ENCODE results near the gene RFX6. TPM values are rescaled to one million over a fixed set of nuclear protein-coding genes. Genes with fewer than 3 reads are reported as not detected.

RFX6 gene
- total and polyA plus RNA-seq, 2 experiments from 2014 or later = 3.7 to 6.8 TPM

- Histone ChIP-seq H3K79me2 (no peaks in the 10 kb centered on the region), H3K4me3 (no peak overlapping the region), H2AFZ (no peak overlapping the region), H4K20me1 (ENCODE audit: insufficient read depth, poor library complexity, severe bottlenecking) (no peaks in the 10 kb centered on the region), H3K27me3 (no peaks in the 10 kb centered on the region), H3K9me3 (ENCODE audit: low read depth) (no peaks in the 10 kb centered on the region), H3K9me2 (replicated peaks; ENCODE audit: insufficient read depth) (no peaks in the 10 kb centered on the region), H3K36me3 (replicated peaks; ENCODE audit: insufficient read depth, low read depth) (no peaks in the 10 kb centered on the region), H3K4me2 (no peak overlapping the region), H3K27ac (no peak overlapping the region), H3K4me1 (ENCODE audit: insufficient read depth) (no peaks in the 10 kb centered on the region)
- peak; percentile 82 for DNase-seq (ENCODE audit: low spot score)
- no peak for TF ChIP-seq EZH2phosphoT487 (IDR thresholded peaks at IDR 0.05; ENCODE audit: low read depth, severe bottlenecking, unreplicated experiment)
- peak; percentile 80 for TF ChIP-seq CTCF (IDR thresholded peaks at IDR 0.05; ENCODE audit: poor library complexity)
- no peak for TF ChIP-seq EZH2 (IDR thresholded peaks at IDR 0.05; ENCODE audit: borderline replicate concordance)
- 33% methylated on average over 5 of the region's 5 CpGs for WGBS (ENCODE audit: low lambda C conversion rate, missing lambda C conversion rate)
These were observed 92.3 kb downstream of the RFX6 start for GRCh38 chr6:116969211-116969863.

- H3K4me1 ChIP-seq (ENCODE audit: insufficient read depth) = no peaks in the 10 kb centered on the region
- DNase-seq (ENCODE audit: low spot score) = peak; percentile 61
These were observed 94.9 kb downstream of the RFX6 start for GRCh38 chr6:116971959-116972358.

GRCh38 chr6:116973976-116974375 lies 96.9 kb downstream of the RFX6 start:
- no peaks in the 10 kb centered on the region for H3K4me1 ChIP-seq (ENCODE audit: insufficient read depth)
- H3K27me3 ChIP-seq = no peaks in the 10 kb centered on the region
- H3K9me2 ChIP-seq (replicated peaks; ENCODE audit: insufficient read depth) = no peaks in the 10 kb centered on the region
- no peaks in the 10 kb centered on the region for H4K20me1 ChIP-seq (ENCODE audit: insufficient read depth, poor library complexity, severe bottlenecking)
- H3K79me2 ChIP-seq = no peaks in the 10 kb centered on the region
- no peaks in the 10 kb centered on the region for H3K9me3 ChIP-seq (ENCODE audit: low read depth)
- H3K4me2 ChIP-seq = no peak overlapping the region
- 82% methylated on average over 5 of the region's 5 CpGs for WGBS (ENCODE audit: low lambda C conversion rate, missing lambda C conversion rate)
- TF ChIP-seq EZH2 (IDR thresholded peaks at IDR 0.05; ENCODE audit: borderline replicate concordance) = no peak
- no peak for TF ChIP-seq CTCF (IDR thresholded peaks at IDR 0.05; ENCODE audit: poor library complexity)
- no peak for TF ChIP-seq EZH2phosphoT487 (IDR thresholded peaks at IDR 0.05; ENCODE audit: low read depth, severe bottlenecking, unreplicated experiment)
- DNase-seq (ENCODE audit: low spot score) = no peak
- H3K27ac ChIP-seq = no peak overlapping the region
- no peaks in the 10 kb centered on the region for H3K36me3 ChIP-seq (replicated peaks; ENCODE audit: insufficient read depth, low read depth)
- H3K4me3 ChIP-seq = no peak overlapping the region
- no peak overlapping the region for H2AFZ ChIP-seq

More at GRCh38 chr6:116971959-116972358, 94.9 kb downstream of the RFX6 start:
- Histone ChIP-seq H3K36me3 (replicated peaks; ENCODE audit: insufficient read depth, low read depth) (no peaks in the 10 kb centered on the region), H3K9me2 (replicated peaks; ENCODE audit: insufficient read depth) (no peaks in the 10 kb centered on the region), H3K27ac (no peak overlapping the region), H2AFZ (no peak overlapping the region), H4K20me1 (ENCODE audit: insufficient read depth, poor library complexity, severe bottlenecking) (no peaks in the 10 kb centered on the region), H3K27me3 (no peaks in the 10 kb centered on the region), H3K4me2 (no peak overlapping the region), H3K79me2 (no peaks in the 10 kb centered on the region), H3K4me3 (no peak overlapping the region), H3K9me3 (ENCODE audit: low read depth) (no peaks in the 10 kb centered on the region)
- TF ChIP-seq EZH2phosphoT487 (IDR thresholded peaks at IDR 0.05; ENCODE audit: low read depth, severe bottlenecking, unreplicated experiment) = no peak
- peak; percentile 79 for TF ChIP-seq CTCF (IDR thresholded peaks at IDR 0.05; ENCODE audit: poor library complexity)
- 0% methylated on average over 1 of the region's 1 CpG for WGBS (ENCODE audit: low lambda C conversion rate, missing lambda C conversion rate)

Data from hepatocyte (in vitro differentiated cells).